K562 (cell line): ENCODE measurements around the gene SPARC. TPM values are rescaled to one million over a fixed set of nuclear protein-coding genes. Genes with fewer than 3 reads are reported as not detected.

ENCODE experiments used
- ATAC-seq: fragments of 200-7000 bp; cut with Tn5 transposase; 3 replicates; pipeline ENCODE4 v1.9.1; 2020; ENCODE audit warnings: moderate library complexity
- BruUV-seq: library from RNA; stranded (reverse); fragments of 400-500 nt; replicated peaks from 2 replicates; lab custom pipeline; 2021; lab: Mats Ljungman, UMichigan
- CTCF ChIA-PET: fragments of 300-600 bp; formaldehyde crosslinking; extraction: SDS; loops from one replicate; lab custom pipeline; 2021; ENCODE audit warnings: low intra/inter-chr PET ratio; lab: Yijun Ruan, JAX
- POLR2A ChIA-PET: fragments of 300-600, 350-650 bp; sonication (Branson Sonifier 250); formaldehyde crosslinking; extraction: SDS; loops from one replicate; lab custom pipeline; 2021; ENCODE audit warnings: antibody characterized with exemption, inconsistent platforms; lab: Yijun Ruan, JAX
- DNase-seq, 4 experiments: peaks; one replicate each; pipeline versions ENCODE4 v3.0.0 to v3.0.0-alpha.2; 2011 to 2018; ENCODE audit warnings: low spot score in 3 of 4, mixed read lengths in 3 of 4; ENCODE audit errors: extremely low read depth in 1 of 4
- FAIRE-seq: peaks from 2 replicates; lab custom pipeline; 2011; peaks lifted over from hg19 to GRCh38; lab: Jason Lieb, UNC
- H2AFZ ChIP-seq: 2 replicates; pipeline ENCODE4 v1.6.0; 2011; ENCODE audit warnings: low read depth, low read length, control low read depth, inconsistent platforms
- H3K27ac ChIP-seq: fragments of 200-600 bp; 3 replicates; pipeline ENCODE4 v1.8.0; 2011; ENCODE audit warnings: low read depth, mild to moderate bottlenecking, control low read depth, inconsistent platforms, low read length, moderate library complexity, mixed read lengths; ENCODE audit errors: extremely low read depth
- H3K27me3 ChIP-seq, 2 experiments: fragments of 300-600 bp in 1 of 2; 2 replicates in 1 of 2; 3 replicates in 1 of 2; pipeline versions ENCODE4 v1.6.0 to v1.8.0; 2011; ENCODE audit warnings: inconsistent platforms in 2 of 2, low read length in 2 of 2, mild to moderate bottlenecking in 1 of 2, mixed read lengths in 1 of 2, moderate library complexity in 1 of 2; ENCODE audit not compliant: control insufficient read depth in 2 of 2, insufficient read depth in 2 of 2
- H3K36me3 ChIP-seq: fragments of 300-600 bp; 3 replicates; pipeline ENCODE4 v1.8.0; 2011; ENCODE audit warnings: mild to moderate bottlenecking, low read length, inconsistent platforms; ENCODE audit not compliant: control insufficient read depth, insufficient read depth
- H3K4me1 ChIP-seq, 2 experiments: fragments of 200-600 bp in 1 of 2; replicated peaks in 1 of 2; 2 replicates in 1 of 2; 3 replicates in 1 of 2; pipeline versions ENCODE4 v1.5.1 to v1.8.0; 2011; ENCODE audit warnings: inconsistent platforms in 2 of 2, low read length in 2 of 2, mild to moderate bottlenecking in 1 of 2, mixed read lengths in 1 of 2, moderate library complexity in 1 of 2; ENCODE audit not compliant: control insufficient read depth in 2 of 2, insufficient read depth in 2 of 2
- H3K4me2 ChIP-seq: 2 replicates; pipeline ENCODE4 v1.6.1; 2011; ENCODE audit warnings: low read length, control low read depth, inconsistent platforms, mixed read lengths; ENCODE audit not compliant: insufficient read depth
- H3K4me3 ChIP-seq: fragments of 200-600 bp; sonication (generic), shearing (Covaris generic); 2 replicates; pipeline ENCODE4 v1.5.1; 2016; ENCODE audit warnings: control low read depth, inconsistent platforms
- H3K79me2 ChIP-seq: fragments of 200-600 bp; 3 replicates; pipeline ENCODE4 v1.8.0; 2011; ENCODE audit warnings: low read length, inconsistent platforms; ENCODE audit not compliant: control insufficient read depth, insufficient read depth
- H3K9ac ChIP-seq, 2 experiments: 2 replicates each; pipeline versions ENCODE4 v1.6.0 to v1.6.1; 2011; ENCODE audit warnings: low read depth in 2 of 2, low read length in 2 of 2, control low read depth in 1 of 2, inconsistent platforms in 1 of 2, mild to moderate bottlenecking in 1 of 2, mixed read lengths in 1 of 2; ENCODE audit not compliant: insufficient read depth in 1 of 2
- H3K9me1 ChIP-seq: one replicate; pipeline ENCODE4 v1.6.0; 2011; ENCODE audit warnings: inconsistent platforms, mild to moderate bottlenecking, low read length, moderate library complexity; ENCODE audit not compliant: control insufficient read depth, insufficient read depth
- H3K9me3 ChIP-seq: replicated peaks from 2 replicates; pipeline ENCODE4 v1.5.1; 2011; ENCODE audit warnings: low read depth, low read length, inconsistent platforms; ENCODE audit not compliant: control insufficient read depth, insufficient read depth
- H4K20me1 ChIP-seq: replicated peaks from 2 replicates; pipeline ENCODE4 v1.6.1; 2011; ENCODE audit warnings: low read length, inconsistent platforms, mixed read lengths; ENCODE audit not compliant: control insufficient read depth, insufficient read depth
- NFIC ChIP-seq: fragments of 450-650 bp; IDR thresholded peaks from 2 replicates; pipeline ENCODE4 v1.6.1; 2017; ENCODE audit warnings: mild to moderate bottlenecking, inconsistent platforms
- PURB ChIP-seq: sonication (generic); formaldehyde crosslinking; IDR thresholded peaks from 2 replicates; pipeline ENCODE4 v1.9.0; 2021; ENCODE audit warnings: low read depth, mild to moderate bottlenecking, missing genetic modification reagents
- WGBS: fragments of 100-300 bp; shearing (Covaris generic); methylation state at CpG from one replicate; pipeline ENCODE4 v1.1.6; 2016; ENCODE audit warnings: low coverage, mixed read lengths; ENCODE audit not compliant: insufficient coverage; ENCODE audit errors: missing lambda C conversion rate; 5-methylcytosine and 5-hydroxymethylcytosine counted together
- in situ Hi-C: fragments of 300-500 bp; cut with MboI; formaldehyde crosslinking; loops from 4 replicates; pipeline ENCODE4 v1.15.0; 2018; ENCODE audit warnings: inconsistent platforms, mixed read lengths
- intact Hi-C: fragments of 100-400 bp; cut with micrococcal nuclease; formaldehyde crosslinking; loops from 2 replicates; pipeline ENCODE4 v1.14.2; 2022
- polyA plus RNA-seq, 8 experiments: library from polyadenylated mRNA; depleted of rRNA in 4 of 8; stranded (reverse) in 5 of 8; unstranded in 3 of 8; fragments of >200 nt; fragmentation: Nextera tagmentation in 2 of 8; fragmentation: Illumina TruSeq in 1 of 8; extraction: Ambion mirVana in 2 of 8; extraction: Trizol in 1 of 8; gene quantifications; 2 replicates each; pipeline versions ENCODE4 v1.2.1 to v1.2.3, GENCODE V29; 2011 to 2014; ENCODE audit warnings: inconsistent platforms in 1 of 8, missing spikeins in 1 of 8
- total RNA-seq, 7 experiments: library from RNA; depleted of rRNA in 6 of 7; stranded (reverse); fragments of >200 nt in 6 of 7; fragmentation: Illumina TruSeq in 2 of 7; extraction: Trizol in 2 of 7; gene quantifications; 2 replicates each; pipeline versions ENCODE4 v1.2.1 to v1.2.3, GENCODE V29; 2011 to 2021; ENCODE audit warnings: low replicate concordance in 1 of 7
- TF ChIP-seq, protein P1 (sequence below): fragments of 450-650 bp; IDR thresholded peaks from 2 replicates; pipeline ENCODE4 v1.7.1; 2018; ENCODE audit warnings: mild to moderate bottlenecking, low read depth; ENCODE audit not compliant: partially characterized antibody
- TF ChIP-seq, protein P2 (sequence below): fragments of 450-650 bp; formaldehyde crosslinking; IDR thresholded peaks from 2 replicates; pipeline ENCODE4 v1.4.0; 2022; ENCODE audit warnings: missing genetic modification characterization

The SPARC gene
- total and polyA plus RNA-seq, 9 of the 15 experiments (the other 6 are each of a cell fraction or from before 2014, with no cell fraction given) = 6.1 to 35.6 (median 12.2) TPM

DNA sequence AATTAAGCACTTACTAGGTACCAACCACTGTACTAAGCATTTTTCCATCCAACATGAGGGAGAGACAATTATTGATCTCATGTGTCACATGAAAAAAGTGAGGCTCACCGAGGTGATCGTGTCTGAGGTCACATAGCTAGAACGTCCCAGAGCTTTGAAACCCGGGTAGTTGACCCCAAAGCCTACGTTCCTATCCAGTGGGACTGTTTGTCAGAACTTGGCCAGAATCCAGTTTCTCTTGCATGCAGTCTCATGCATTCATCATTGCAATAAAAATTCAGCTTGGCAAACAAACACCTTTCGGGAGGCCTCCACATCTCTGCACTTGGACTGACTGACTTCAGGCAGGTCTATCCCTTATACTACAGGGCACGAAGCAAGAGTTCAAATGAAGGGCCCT, 72.2 kb downstream of the SPARC start:
- in situ Hi-C loops = no loop called here
- no peak overlapping the region for H2AFZ ChIP-seq
- TF ChIP-seq NFIC (peak; percentile 54), PURB (no peak)
- TF ChIP-seq, all 486 proteins: peak for 1
- Histone ChIP-seq H3K79me2 (no peaks in the 10 kb centered on the region), H3K36me3 (no peaks in the 10 kb centered on the region), H3K27me3 (peaks cover 16 to 59% of the 10 kb centered on the region in 2 experiments; a peak in 4 of 5 replicates), H3K9me1 (no peaks in the 10 kb centered on the region), H3K9me3 (no peaks in the 10 kb centered on the region), H3K4me3 (no peak overlapping the region), H3K27ac (no peak overlapping the region), H3K4me2 (no peak overlapping the region), H3K4me1 (no peaks in the 10 kb centered on the region), H3K9ac (no peak overlapping the region), H4K20me1 (no peaks in the 10 kb centered on the region; the same call in 1 of the 2 replicates)
- ATAC-seq = no peak
- POLR2A ChIA-PET = no interaction called here
- intact Hi-C loops = no loop called here
- CTCF ChIA-PET = no interaction called here
- BruUV-seq = no TSS peak
- peak in 1 of 4 experiments; percentile 20 for DNase-seq
- under 1% methylated on average over 7 of the region's 7 CpGs for WGBS
- no peak for FAIRE-seq

- H3K9ac ChIP-seq = no peak overlapping the region
- in situ Hi-C loops (no loop called here), intact Hi-C loops (no loop called here)
- H3K36me3 ChIP-seq = no peaks in the 10 kb centered on the region
- ChIA-PET POLR2A (interaction anchor here (0.9 kb wide), 1 partner anchor 17 kb away, joined by 3 read pairs; no protein-coding TSS in a partner anchor), CTCF (no interaction called here)
- no peaks in the 10 kb centered on the region for H3K9me3 ChIP-seq
- no peak overlapping the region for H3K4me3 ChIP-seq
- peak; percentile 65 for FAIRE-seq
- no peaks in the 10 kb centered on the region for H3K4me1 ChIP-seq
- H3K9me1 ChIP-seq = no peaks in the 10 kb centered on the region
- WGBS = 3% methylated on average over 8 of the region's 8 CpGs
- H3K4me2 ChIP-seq = no peak overlapping the region
- H3K27ac ChIP-seq = no peak overlapping the region
- no TSS peak for BruUV-seq
- TF ChIP-seq, protein P1, sequence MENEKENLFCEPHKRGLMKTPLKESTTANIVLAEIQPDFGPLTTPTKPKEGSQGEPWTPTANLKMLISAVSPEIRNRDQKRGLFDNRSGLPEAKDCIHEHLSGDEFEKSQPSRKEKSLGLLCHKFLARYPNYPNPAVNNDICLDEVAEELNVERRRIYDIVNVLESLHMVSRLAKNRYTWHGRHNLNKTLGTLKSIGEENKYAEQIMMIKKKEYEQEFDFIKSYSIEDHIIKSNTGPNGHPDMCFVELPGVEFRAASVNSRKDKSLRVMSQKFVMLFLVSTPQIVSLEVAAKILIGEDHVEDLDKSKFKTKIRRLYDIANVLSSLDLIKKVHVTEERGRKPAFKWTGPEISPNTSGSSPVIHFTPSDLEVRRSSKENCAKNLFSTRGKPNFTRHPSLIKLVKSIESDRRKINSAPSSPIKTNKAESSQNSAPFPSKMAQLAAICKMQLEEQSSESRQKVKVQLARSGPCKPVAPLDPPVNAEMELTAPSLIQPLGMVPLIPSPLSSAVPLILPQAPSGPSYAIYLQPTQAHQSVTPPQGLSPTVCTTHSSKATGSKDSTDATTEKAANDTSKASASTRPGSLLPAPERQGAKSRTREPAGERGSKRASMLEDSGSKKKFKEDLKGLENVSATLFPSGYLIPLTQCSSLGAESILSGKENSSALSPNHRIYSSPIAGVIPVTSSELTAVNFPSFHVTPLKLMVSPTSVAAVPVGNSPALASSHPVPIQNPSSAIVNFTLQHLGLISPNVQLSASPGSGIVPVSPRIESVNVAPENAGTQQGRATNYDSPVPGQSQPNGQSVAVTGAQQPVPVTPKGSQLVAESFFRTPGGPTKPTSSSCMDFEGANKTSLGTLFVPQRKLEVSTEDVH = no peak
- TF ChIP-seq, protein P2, sequence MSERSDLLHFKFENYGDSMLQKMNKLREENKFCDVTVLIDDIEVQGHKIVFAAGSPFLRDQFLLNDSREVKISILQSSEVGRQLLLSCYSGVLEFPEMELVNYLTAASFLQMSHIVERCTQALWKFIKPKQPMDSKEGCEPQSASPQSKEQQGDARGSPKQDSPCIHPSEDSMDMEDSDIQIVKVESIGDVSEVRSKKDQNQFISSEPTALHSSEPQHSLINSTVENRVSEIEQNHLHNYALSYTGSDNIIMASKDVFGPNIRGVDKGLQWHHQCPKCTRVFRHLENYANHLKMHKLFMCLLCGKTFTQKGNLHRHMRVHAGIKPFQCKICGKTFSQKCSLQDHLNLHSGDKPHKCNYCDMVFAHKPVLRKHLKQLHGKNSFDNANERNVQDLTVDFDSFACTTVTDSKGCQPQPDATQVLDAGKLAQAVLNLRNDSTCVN = 0 out of 2 replicates have a peak, but pooled peaks have one; percentile 46
- peaks cover 16 to 59% of the 10 kb centered on the region in 2 experiments; a peak in 4 of 5 replicates for H3K27me3 ChIP-seq
- no peak for ATAC-seq
- DNase-seq = no peak
- no peaks in the 10 kb centered on the region for H4K20me1 ChIP-seq
- no peak overlapping the region for H2AFZ ChIP-seq
- no peaks in the 10 kb centered on the region for H3K79me2 ChIP-seq
Measured at GRCh38 chr5:151612689-151613427, 73.9 kb downstream of the SPARC start.
